ENCODE measurements around the gene PTPRE.

DNA sequence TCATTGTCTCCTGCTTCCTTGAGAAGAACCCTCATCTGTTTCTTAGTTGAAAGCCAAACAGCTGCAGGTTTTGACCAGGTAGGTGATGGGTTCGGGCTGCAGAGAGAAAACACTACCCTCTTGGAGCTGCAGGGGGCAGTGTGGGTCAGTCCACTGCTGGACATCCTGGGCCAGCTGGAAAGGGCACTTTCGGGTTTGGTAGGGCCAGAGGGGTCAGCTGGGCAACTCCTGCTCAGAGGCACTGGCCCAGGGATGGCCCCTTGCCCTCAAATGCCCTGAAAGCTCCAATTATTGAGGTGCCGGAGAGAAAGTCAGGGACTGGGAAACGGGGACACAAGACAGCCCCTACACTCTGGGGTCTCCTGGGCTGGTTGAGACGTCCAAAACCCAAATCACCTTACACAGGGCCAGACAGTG is 128.7 kb downstream of the PTPRE start:
- TF ChIP-seq, protein P1, sequence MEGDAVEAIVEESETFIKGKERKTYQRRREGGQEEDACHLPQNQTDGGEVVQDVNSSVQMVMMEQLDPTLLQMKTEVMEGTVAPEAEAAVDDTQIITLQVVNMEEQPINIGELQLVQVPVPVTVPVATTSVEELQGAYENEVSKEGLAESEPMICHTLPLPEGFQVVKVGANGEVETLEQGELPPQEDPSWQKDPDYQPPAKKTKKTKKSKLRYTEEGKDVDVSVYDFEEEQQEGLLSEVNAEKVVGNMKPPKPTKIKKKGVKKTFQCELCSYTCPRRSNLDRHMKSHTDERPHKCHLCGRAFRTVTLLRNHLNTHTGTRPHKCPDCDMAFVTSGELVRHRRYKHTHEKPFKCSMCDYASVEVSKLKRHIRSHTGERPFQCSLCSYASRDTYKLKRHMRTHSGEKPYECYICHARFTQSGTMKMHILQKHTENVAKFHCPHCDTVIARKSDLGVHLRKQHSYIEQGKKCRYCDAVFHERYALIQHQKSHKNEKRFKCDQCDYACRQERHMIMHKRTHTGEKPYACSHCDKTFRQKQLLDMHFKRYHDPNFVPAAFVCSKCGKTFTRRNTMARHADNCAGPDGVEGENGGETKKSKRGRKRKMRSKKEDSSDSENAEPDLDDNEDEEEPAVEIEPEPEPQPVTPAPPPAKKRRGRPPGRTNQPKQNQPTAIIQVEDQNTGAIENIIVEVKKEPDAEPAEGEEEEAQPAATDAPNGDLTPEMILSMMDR (conservative IDR thresholded peaks at IDR 0.05; ENCODE audit: low read length), result peak; percentile 95
- no peak for TF ChIP-seq EZH2phosphoT487 (IDR thresholded peaks at IDR 0.05; ENCODE audit: borderline replicate concordance)

All from Loucy (cell line).